Measurements from ENCODE around the gene SLC1A4.
"Not testable (repeated sequence)": the region's sequence is repeated elsewhere in the genome, so short reads cannot be mapped to it uniquely, and the experiment has no call there.

The SLC1A4 gene
- total RNA-seq = 12.3 to 19.0 reads per million in 2 donors

DNA sequence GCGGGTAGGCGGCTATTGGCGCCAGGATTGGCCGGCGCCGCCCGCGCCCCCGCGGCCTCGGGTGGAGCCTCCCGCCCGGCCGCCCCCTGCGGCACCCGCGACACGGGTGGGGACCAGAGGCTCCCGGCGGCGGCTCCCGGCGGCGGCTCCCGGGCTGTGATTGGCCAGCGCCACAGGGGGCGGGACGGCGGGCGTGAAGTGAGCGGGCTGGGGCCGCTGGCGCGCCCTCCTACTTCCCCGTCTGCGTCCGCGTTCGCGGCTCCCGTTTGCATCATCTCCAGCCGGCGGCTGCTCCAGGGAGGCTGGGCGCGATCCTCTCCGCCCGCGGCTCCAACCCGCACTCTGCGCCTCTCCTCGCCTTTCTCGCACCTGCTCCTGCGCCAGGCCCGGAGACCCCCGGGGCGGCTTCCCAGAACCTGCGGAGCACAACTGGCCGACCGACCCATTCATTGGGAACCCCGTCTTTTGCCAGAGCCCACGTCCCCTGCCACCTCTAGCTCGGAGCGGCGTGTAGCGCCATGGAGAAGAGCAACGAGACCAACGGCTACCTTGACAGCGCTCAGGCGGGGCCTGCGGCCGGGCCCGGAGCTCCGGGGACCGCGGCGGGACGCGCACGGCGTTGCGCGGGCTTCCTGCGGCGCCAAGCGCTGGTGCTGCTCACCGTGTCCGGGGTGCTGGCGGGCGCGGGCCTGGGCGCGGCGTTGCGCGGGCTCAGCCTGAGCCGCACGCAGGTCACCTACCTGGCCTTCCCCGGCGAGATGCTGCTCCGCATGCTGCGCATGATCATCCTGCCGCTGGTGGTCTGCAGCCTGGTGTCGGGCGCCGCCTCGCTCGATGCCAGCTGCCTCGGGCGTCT, at the start of gene SLC1A4:
TSS of gene SLC1A4 (plus strand) at position 274 of the 856 bp plus-strand sequence. CDS start at position 519, 245 bp downstream.
- peak; percentile 67 to 93 (median 75) for DNase-seq

DNA sequence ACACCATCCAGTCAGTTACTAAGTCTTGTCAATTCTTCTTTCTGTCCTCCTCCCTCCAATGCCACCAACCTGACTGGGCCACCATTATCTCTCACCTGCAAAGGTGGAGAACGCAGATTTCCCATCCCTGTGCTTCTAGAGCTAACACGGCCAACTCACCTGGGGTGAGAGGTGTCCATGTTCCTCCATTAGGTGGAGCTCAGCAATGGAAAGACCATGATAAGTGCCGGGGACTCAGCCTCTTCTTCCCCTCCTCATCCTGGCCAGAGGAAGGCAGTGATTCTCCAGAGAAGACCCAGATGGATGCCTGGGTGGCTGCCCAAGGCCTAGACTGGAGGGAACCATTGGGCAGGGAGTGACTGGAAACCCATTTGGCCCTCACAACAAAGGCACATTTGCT, 48.1 kb upstream of the SLC1A4 start:
- no peak for DNase-seq

DNA sequence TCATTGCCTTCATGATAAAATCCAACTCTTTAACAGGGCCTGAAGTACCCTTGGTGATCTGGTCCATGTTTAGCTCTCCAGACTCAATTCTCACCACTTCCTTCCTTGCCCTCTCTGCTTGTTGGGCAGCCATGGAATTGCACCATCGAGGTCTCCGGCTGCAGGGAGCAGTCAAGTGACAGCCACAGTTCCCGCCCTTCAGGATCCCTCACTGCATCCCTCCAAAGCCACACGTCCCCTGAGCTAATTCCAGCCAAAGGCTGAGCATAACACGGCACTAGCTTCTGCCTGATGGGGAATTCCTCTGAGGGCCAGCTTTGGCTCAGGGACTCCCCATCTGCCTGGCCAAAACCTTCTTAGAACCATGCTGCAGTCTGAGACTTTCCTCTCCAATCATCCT, 47.4 kb upstream of the SLC1A4 start:
- DNase-seq = no peak

DNA sequence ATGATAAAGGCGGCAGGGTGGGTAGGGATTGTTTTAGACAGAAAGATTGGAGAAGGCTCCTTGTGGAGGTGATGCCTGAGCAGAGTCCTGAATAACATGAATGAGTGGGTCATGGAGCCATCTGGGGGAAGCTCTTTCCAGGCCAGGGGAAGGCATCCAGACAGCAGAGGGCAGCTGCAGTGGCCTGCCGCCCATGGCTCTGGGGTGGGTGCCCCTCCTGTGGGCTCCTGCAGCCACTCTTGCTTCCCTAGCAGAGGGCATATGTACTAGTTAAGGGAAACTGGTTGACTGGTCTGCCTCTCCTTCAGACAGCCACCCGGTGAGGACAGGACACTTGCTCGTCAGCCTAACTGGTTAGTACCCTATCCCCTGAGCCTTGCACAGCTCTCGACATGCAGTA, 46.5 kb upstream of the SLC1A4 start:
- no peak for DNase-seq

DNA sequence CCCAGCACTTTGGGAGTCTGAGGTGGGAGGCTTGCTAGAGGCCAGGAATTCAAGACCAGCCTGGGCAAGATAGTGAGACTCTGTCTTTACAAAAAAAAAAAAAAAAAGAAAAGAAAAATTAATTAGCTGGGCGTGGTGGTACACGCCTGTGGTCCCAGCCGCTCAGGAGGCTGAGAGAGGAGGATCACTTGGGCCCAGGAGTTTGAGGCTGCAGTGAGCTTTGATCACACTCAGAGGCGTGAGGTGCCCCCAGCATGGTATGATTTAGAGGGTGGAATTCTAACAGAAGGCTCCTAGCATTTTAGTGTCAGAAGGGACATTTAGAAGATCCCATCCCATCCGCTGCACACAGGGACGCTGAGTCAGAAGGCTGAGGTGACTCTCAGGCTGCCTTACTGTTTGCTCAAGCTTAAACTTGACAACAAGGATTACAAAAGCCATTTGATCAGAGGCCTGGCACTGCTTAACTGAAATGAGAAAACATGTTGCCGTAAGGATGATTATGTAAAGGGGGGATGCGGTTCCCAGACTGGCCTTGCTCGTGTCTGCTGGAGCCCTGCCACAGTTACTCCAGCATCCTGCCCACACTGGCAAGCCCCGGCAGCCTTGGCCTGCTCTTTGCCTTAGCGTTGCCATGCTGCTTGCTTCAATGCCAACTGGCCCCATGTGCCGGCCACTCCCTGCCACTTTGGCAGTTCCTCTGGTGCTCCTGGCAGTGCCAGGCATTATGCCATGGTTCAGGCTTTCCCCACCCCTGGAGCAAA, 45.6 kb upstream of the SLC1A4 start:
- DNase-seq = no peak

DNA sequence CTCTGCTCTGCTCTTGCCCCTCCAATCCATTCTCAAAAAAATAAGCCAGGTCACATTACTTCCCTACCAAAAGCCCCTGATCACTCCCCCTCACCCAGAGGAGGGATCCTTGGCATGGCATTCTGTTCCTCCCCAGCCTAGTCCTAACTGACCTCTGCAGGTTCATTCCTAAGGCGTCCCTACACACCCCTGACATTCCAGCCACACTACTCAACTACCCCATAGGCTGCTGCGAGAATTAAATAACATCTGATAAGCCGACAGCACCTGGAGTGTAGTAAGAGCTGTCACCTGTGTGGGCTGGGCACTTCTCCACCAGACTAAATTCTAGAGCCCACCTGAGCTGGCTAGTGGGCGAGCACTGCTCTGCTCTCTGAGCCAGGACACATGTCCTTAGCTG, 44.7 kb upstream of the SLC1A4 start:
- DNase-seq = no peak

DNA sequence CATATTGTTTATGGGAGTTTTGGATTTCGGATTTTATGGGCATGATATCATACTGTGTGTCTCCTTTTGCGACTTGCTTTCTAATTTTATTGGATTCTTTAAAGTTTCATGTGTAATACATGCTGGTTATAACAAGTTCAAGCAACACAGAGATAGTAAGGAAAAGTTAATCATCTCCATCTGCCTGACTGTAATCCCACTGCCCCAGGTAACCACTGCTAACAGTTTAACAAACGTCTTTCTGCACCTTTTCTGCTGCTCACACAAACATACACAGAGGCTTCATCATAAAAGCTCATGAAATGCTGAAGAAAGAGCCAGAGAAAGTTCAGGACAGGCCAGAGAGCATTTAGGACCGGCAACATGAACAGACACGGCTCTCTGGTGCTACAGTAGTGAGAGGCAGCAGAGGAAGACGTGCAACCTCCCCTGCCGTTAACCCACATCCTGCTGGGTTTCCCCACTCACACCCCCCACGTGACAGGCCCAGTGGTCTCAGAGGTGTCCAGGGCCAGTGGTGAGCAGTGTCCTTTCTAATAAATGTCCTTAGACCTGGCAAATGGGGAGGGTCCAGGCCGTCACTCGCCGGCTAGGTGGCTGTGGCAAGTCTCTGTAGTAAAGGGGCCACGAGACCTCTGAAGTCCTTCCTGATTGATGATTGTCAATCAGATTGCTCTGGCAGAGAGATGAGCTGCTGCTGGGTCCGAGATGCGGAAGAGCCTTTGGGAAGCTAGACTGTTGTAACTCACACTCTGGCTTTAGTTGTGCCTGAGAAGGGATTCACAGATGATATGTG, 43.0 kb upstream of the SLC1A4 start:
- peak in 4 of 5 experiments; percentile 19 to 94 (median 30) for DNase-seq

DNA sequence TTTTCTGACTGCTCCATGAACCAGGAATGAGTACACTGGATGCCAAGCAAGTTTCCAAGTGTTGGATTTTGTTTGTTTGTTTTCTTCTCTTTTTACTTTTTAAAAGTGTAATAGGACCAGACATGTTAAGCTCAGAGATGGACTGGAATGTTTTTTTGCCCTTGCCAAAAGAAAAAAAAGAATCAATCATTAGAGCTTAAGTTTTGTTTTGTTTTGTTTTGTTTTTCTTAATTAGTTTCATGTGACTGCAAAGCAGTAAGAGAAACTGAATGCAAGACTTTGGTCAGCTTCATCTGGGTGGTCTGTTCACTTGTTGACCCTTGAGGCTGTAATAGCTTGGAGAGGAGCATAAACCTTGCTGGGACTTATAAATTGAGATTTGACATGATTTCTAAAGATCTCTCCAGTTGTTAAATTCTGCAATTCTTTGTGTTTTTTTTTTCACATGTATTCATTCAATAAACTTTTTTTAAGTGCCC, 42.4 kb upstream of the SLC1A4 start:
- no peak for DNase-seq

DNA sequence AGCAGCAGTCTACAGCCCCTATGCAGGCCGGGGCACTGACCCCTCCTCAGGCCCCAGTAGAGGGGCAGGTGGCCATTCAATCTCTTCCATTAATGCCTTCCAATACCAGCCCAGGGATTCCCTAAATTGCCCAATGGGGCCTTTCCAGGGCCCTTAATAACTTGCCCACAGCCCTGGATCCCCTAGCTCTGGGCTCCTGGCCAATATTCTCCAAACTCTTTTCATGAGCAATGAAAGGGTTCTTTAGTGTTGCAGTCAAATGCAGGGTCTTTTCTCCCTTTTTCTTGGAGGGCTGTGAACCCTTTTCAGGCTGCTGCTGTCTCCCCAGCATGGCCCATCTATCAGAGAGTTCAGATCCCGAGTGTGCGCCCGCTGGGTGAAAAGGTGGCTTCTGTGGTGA, 41.3 kb upstream of the SLC1A4 start:
- DNase-seq = no peak

DNA sequence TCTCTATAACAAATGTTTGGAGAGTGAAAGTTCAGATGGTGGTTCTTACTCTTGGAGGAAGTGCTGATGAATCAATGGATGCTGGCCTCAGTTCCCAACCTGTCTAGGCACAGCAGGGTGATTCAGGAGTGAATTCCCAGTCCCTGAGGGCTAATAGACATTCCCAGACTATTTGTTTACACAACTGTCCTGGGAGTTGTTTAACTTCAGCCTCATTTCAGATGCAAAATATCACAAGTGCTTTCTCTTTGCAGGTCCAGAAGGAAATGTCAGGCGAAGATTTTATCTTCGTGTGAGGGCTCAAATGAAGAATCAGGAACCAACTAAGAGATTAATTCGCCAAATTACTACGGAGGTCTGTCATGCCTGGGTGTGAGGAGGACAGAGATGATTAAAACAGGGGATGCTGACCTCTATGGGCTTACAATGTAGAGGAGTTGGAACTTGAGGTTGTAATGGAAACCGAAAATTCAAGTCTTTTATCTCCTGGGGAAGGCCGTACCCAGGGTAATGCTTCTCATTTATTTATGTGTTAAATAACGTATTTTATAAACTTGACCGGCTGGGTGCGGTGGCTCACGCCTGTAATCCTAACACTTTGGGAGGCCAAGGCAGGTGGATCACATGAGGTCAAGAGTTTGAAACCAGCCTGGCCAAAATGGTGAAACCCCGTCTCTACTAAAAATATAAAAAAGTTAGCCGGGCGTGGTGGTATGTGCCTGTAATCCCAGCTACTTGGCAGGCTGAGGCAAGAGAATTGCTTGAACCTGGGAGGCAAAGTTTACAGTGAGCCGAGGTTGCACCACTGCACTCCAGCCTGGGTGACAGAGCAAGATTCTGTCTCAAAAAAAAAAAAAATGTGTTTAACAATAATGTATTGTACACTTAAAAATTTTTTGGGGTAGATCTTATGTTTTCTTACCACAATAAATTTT, 38.7 kb upstream of the SLC1A4 start:
- no peak for DNase-seq

DNA sequence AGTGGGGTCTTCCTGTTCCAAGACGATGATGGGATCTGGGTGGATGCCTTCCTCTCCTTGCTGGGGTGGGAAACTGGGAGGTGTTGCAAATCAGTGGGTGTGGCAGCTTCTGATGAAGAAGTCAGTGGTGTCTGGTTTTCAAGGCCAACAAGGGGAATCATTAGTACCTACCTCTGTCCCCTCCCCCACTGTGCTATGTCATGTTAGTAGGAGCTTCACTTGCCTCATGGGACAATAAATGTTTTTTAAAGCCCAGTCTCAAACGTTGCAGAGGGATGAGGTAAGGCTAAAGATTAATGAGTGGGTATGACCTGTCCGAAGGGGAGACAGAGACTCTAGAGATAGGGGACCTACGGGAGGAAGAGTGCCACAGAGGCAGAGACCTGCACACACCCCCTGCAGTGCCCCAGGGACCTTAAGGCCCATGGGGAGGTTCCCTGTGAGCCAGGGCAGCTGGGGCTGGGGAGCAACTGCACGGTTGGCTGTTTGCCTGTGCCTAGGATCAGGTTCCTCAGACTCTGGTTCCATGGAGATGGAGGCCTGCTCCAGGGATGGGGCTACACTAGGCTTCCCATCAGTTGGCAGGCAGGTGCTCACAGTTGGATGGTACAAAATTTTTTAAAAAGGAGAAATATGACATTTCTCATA, 37.8 kb upstream of the SLC1A4 start:
- no peak for DNase-seq

DNA sequence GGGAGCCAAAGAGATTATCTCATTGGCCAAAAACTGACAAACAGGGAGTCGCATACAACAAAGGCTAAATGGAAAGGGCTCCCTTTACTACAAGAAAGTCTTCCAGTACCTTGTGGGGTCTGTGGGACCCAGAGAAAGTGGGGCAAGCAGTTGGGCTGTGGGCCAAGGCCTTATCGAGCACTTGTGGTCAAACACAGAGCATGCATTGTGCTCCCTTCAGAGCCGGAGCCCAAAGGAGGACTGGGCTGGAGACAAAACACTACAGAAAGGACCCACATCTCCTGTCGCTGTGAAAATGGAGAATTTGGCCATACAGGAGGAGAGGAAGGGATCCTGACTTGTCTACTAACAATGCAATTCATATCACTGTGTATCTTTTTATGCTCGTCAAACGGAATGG, 37.1 kb upstream of the SLC1A4 start:
- no peak for DNase-seq

DNA sequence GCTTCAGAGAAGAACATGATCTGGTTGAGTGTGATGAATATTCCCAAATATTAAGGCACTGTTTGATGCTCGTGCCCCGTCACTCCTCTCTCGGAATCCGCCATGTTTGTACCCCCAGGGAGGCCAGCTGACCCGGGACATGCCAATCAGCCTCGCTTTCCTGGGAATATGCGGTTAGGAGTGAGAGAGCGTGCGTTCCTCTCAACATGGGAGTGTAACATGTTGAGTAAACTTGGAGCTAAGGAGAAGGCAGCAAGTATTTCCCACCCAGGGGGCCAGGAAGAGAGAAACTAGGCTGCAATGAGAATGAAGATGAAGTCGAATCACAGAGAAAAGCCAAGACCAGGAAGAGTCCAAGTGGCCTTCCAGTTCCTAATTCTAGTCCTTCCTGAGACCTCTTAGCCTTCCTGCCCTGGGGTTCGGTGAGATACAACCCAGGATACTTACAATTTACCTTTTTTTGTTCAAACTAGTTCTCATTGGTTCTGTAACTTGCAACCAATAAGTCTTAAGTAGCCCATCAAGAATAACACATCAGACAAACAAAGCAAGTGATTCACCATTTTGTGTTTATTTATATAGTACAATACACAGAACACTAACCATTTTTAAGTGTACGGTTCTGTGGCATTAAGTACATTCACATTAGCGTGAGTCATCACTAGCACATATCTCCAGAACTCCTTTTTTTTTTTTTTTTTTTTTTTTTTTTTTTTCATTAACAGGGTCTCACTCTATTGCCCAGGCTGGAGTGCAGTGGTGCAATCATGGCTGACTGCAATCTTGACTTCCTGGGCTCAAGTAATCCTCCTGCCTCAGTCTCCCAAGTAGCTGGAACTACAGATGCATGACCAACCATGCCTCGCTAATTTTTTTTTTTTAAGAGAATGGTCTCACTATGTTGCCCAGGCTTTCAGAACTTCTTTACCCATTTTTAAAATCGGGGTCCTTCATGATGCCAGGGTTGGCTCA, 36.4 kb upstream of the SLC1A4 start:
- no peak for DNase-seq

DNA sequence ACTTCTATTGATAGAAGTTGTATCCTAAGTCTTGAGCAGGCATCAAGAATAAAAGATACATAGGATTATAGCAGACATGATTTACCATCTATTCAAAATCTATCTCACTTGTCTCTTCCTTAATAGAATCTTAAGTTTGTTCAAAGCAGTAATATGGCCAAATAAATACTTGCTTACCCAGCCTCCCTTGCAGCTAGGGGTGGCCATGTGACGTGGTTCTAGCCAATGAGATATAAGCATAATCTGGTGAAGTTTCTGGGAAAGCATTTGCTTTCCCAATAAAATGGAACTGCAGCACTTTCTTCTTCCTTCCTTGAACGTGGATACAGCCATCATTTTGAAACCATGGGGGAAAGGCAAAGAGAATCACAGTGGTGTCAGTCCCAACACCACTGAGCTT, 33.7 kb upstream of the SLC1A4 start:
- no peak for DNase-seq

DNA sequence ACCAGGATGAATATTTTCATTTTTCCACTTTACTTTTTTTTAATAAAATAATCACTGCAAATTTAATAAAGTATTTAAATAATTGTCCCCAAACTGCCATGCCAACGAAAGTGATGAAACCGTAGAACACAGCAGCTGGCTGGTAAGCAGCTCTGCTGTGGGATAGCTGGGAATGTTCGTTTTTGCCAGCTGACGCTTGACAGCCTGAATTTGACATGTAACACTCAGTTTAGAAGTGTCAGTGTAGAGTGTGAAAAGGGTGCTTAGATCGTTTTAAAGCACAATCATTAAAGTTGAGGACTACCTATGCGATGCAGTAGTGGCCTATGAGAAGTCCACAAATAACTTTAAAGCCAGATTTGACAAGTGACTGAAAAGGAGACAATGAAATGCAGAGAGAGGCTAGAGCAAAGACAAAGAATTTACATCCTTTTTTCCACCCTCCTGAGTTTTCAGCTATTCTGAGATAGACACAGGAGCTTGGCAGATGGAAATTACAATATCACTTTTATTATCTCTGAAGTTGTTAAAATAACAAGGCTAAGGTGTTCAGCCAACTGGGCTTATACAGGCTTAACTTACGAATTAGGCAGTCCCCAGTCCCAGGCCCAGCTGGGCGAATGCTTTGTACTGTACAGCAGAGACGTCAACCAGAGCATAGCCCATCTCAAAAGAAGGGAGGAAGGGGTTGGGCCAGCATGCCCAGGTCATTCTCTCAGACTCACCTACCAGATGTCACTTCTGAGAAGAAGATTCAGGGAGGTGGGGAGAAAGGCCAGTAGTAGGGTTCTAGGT, 31.9 kb upstream of the SLC1A4 start:
- DNase-seq = no peak

DNA sequence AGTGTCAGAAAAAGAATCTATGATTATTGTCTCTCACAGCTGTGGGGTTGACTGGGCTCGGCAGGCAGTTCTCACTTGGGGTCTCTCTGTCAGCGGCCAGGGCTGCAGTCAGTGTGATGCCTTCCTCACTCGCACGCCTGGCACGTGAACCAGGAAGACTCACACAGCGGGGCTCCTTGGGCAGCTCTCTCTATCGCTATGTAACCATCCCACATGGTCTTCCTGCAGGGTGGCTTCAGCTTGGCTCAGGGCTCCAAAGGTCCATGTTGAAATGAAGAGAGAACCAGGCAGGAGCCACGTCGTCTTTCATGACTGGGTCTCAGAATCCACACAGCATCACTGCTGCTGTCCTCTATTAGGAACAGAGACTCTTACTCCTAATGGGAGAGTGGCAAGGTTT, 30.6 kb upstream of the SLC1A4 start:
- no peak for DNase-seq

DNA sequence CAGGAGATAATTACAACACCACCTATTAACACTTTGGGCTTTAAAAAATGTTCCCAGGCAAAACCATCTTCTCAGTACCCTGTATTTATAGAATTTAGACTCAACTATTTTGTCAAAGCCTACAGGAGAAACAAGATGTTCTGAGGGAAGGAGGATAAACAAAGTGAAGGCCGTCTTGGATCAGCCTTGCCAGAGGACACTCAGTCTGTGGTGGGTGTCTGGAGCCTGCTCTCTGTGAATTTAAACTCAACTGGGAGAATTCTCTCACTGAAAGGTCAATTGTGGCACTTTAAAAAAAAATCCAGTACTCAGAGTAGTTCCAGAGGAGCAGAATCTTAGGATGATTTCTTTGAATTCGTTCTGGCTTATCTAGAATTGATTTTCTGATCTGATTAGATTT, 28.4 kb upstream of the SLC1A4 start:
- DNase-seq = no peak

DNA sequence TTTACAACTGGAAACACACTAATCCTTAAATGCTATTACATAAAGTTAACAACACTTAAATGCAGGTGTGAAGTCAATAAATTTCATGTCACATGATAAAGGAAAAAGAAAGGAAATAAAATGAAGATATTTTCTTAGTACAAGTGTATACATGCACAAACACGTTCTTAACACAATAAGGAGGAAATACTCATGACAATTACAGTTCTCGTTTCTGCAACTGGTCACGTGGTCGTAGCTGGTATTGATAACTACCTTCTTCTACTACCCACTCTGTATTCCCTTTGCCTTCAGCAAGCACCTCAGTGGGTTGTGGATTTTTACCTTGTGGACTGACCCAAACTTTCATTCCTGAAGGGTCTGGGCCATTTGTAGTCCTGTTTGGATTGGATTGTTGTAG, 26.1 kb upstream of the SLC1A4 start:
- DNase-seq = not testable (repeated sequence)

DNA sequence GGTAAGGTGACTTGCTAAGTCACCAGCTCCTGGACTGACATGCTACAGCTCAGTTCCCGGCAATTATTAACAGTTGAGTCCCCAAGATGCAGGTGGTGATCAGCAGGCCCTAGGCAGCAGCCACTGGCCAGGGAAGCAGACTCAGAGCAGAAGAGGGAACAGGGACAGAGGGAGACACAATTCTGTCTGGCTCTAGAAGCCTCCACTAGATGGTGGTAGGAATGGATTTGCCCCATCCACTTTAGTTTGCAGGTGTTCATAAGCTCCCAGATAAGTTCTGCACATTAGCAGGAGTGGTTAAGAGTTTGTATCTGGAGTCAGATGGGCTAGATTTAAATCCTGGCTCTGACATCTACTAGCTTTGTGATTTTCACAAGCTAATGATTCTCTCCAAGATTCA, 25.5 kb upstream of the SLC1A4 start:
- no peak for DNase-seq
